Activated CD8-positive, alpha-beta T cell treated with anti-CD3 and anti-CD28 coated beads, Interleukin-2, amount 10 ng/mL, durations not matched to agents 7 days and 5 days (primary cell): ENCODE data around the gene SMARCC1. TPM values are rescaled to one million over a fixed set of nuclear protein-coding genes. Genes with fewer than 3 reads are reported as not detected.
"Not testable (repeated sequence)": the region's sequence is repeated elsewhere in the genome, so short reads cannot be mapped to it uniquely, and the experiment has no call there.

Experiments used
- ATAC-seq: fragments of 150-1000 bp; cut with Tn5 transposase; one replicate; pipeline ENCODE4 v1.10.0; 2021; ENCODE audit warnings: moderate library complexity
- CTCF ChIA-PET: fragments of 350-600 bp; sonication (Branson Sonifier 250); formaldehyde crosslinking; loops from one replicate; lab custom pipeline; 2021; ENCODE audit warnings: antibody characterized with exemption; lab: Charles Lee
- POLR2A ChIA-PET: fragments of 350-600 bp; sonication (Branson Sonifier 250); formaldehyde crosslinking; loops from one replicate; lab custom pipeline; 2021; ENCODE audit warnings: antibody characterized with exemption; lab: Charles Lee
- DNase-seq: peaks from one replicate; pipeline ENCODE4 v3.0.0-alpha.2; 2020
- H3K27ac Mint-ChIP-seq: one replicate; pipeline ENCODE4 v1.8.0; 2021; ENCODE audit warnings: mild to moderate bottlenecking, mixed read lengths
- H3K27me3 Mint-ChIP-seq: one replicate; pipeline ENCODE4 v1.8.0; 2021; ENCODE audit warnings: low read depth, mixed read lengths
- H3K36me3 Mint-ChIP-seq: one replicate; pipeline ENCODE4 v1.8.0; 2021; ENCODE audit warnings: low read depth, mixed read lengths
- H3K4me1 Mint-ChIP-seq: one replicate; pipeline ENCODE4 v1.8.0; 2021; ENCODE audit warnings: low read depth, mixed read lengths
- H3K4me3 Mint-ChIP-seq: one replicate; pipeline ENCODE4 v1.8.0; 2021; ENCODE audit warnings: mild to moderate bottlenecking, mixed read lengths
- H3K9me3 Mint-ChIP-seq: one replicate; pipeline ENCODE4 v1.8.0; 2022; ENCODE audit warnings: mixed read lengths; ENCODE audit not compliant: insufficient read depth
- total RNA-seq, 2 experiments: library from RNA; stranded (reverse); gene quantifications; one replicate each; pipeline ENCODE4 v1.2.3, GENCODE V29; 2021

The SMARCC1 gene
- total RNA-seq, result 10 to 100 TPM; 76.4 to 98.1 TPM

DNA sequence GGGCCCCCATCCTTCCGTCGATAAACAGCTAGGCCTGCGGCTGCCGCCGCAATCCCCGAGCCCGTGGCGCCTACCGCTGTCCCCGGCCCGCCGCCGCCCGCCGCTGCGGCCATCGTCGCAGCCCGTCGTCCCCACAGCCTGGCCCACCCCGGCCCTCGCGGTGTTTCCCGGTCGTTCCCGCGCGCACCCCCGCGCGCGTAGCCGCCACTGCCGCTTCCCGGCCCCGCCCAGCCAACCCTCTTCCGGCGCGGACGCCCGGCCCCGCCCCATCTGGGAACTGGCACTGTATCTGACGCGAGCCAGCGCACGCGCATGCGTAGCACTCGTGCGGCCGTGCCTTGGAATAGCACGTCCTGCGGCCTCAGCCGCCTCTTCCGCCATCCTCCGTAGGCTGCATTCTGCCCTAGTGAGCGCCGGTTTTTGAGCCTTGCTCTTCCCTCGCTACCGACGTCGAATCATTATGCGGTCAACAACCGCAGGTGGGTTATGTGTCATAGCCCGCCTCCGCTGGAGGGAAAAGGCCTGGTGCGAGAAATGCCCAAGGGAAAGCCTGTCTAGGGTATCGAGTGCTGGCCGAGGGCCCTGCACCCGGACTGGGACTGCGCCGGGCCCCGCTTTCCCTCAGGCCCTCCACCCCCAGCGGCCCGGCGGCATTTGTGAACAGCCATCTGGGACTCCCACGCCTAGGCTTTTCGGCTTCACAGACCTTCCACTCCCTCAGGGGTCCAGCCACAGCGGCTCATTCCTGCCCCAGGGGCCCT, at the start of gene SMARCC1:
Gene SMARCC1 (minus strand): TSS at position 209 of the 761 bp plus-strand sequence. CDS start 96 bp downstream, at position 113.
- CTCF ChIA-PET, result interaction anchor here (1.3 to 1.8 kb wide), 2 partner anchors 260 to 361 kb away, joined by 3 to 4 read pairs; no protein-coding TSS in a partner anchor
- H3K27ac Mint-ChIP-seq, result peak within 1 kb of the TSS; percentile 99
- DNase-seq, result peak; percentile 99
- no peaks in the 10 kb centered on the region for H3K9me3 Mint-ChIP-seq
- H3K27me3 Mint-ChIP-seq, result no peaks in the 10 kb centered on the region
- ATAC-seq, result peak; percentile 94
- POLR2A ChIA-PET, result interaction anchor here (0.6 to 1.5 kb wide), 4 partner anchors 21 to 401 kb away, joined by 3 to 5 read pairs (median 4); partner anchors contain the start of genes DHX30, PTPN23 and SCAP
- H3K4me3 Mint-ChIP-seq, result peak within 1 kb of the TSS; percentile 94
- peaks cover 5% of the 10 kb centered on the region for H3K36me3 Mint-ChIP-seq
- peaks cover 21% of the 10 kb centered on the region for H3K4me1 Mint-ChIP-seq

DNA sequence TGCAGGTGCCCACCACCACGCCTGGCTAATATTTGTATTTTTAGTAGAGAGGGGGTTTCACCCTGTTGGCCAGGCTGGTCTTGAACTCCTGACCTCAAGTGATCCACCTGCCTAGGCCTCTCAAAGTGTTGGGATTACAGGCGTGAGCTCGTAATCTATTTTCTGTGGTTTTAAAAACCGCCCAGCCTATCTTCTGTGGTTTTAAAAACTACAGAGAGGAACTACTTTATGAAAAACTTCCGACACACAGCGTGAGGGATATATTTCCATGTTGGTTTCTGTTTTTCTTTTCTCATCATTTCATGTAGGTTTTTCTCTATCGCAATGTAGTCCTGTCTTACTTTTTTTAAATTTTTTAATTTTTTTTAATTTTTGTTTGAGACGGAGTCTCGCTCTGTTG, 47.8 kb upstream of the SMARCC1 start:
- Mint-ChIP-seq H3K36me3 (peaks cover 53% of the 10 kb centered on the region), H3K4me1 (peaks cover 30% of the 10 kb centered on the region), H3K27ac (peak overlapping the region; percentile 34)
- H3K27me3 Mint-ChIP-seq, ATAC-seq, H3K9me3 Mint-ChIP-seq, DNase-seq, POLR2A ChIA-PET, H3K4me3 Mint-ChIP-seq: not testable (repeated sequence)
- CTCF ChIA-PET, result interaction anchor here (1.0 kb wide), 1 partner anchor 8 kb away, joined by 3 read pairs; no protein-coding TSS in a partner anchor

DNA sequence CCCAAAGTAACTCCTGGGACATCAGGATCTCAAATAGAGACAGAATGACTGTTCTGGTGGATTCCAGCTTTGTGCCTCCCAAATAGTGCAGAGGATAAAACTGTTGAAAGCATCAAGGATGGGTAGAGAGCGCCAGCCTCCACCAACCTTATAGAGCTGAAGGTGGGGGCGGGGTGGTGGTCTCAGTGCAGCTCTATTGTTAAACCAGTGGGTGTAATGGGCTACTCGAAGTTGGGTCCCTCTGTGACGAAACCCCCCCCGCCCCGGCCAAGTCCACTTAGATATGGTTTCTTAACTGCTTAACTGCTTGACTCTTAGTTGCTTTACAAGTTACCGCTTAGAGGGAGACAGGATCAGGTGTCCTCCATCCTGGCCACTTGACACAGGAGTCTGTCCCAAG, 43.9 kb upstream of the SMARCC1 start:
- DNase-seq (no peak), ATAC-seq (no peak)
- POLR2A ChIA-PET, result interaction anchor here (0.6 to 2.0 kb wide), 6 partner anchors 11 to 362 kb away, joined by 3 to 5 read pairs (median 4); partner anchors contain the start of genes CDC25A and DHX30
- H3K27me3 Mint-ChIP-seq, result no peaks in the 10 kb centered on the region
- H3K36me3 Mint-ChIP-seq, result peaks cover 40% of the 10 kb centered on the region
- CTCF ChIA-PET, result interaction anchor here (0.7 to 5.1 kb wide), 33 partner anchors 9 to 404 kb away, joined by 3 to 45 read pairs (median 5); partner anchors contain the start of gene DHX30
- peak overlapping the region; percentile 89 for H3K4me3 Mint-ChIP-seq
- peaks cover 34% of the 10 kb centered on the region for H3K4me1 Mint-ChIP-seq
- H3K9me3 Mint-ChIP-seq, result no peaks in the 10 kb centered on the region
- peak overlapping the region; percentile 81 for H3K27ac Mint-ChIP-seq

DNA sequence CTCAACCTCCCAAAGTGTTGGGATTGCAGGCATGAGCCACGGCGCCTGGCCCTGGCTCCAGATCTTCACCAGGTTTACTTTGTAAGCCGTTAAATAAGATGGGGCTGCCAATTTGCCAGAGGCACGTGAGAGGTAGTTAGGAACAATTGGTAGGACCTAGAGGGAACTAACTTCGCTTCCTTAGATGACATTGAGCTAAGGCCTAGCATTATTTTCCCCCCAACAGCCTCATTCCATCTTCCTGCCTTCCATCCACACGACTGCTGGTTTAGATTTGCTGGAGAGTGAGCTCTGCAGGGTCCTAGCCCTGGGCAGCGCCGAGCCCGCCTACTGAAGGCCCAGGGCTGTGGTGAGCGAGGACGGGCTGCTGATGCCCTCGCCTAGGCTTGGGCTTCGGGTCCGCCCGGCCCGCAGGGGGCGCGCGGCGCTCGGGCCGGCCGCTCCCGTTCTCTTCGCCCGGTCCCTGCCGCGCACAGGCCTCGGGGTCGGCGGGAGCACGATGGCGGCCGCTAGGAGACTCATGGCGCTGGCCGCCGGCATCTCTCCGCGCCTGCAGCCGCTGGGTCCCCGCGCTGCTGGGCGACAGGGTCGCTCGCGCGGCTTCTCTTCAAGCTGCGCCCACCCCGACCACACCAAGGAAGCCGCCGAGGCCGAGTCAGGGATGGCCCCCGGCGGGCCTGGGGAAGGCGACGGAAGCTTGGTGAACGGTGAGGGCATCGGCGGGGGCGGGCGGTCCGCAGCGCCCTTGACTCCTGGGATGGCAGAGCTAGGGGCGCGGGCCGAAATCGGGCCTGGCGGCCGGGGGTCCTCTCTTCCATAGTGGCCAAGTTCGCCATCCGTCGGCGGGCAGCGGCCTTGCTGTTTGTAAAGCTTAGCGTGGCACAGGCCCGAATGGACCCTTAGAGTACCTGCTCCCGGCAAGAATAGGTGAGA, 43.1 kb upstream of the SMARCC1 start:
- H3K36me3 Mint-ChIP-seq, result peaks cover 39% of the 10 kb centered on the region
- H3K27me3 Mint-ChIP-seq, result no peaks in the 10 kb centered on the region
- peaks cover 34% of the 10 kb centered on the region for H3K4me1 Mint-ChIP-seq
- peak; percentile 100 for ATAC-seq
- DNase-seq, result peak; percentile 80
- peak overlapping the region; percentile 81 for H3K27ac Mint-ChIP-seq
- CTCF ChIA-PET, result interaction anchor here (0.7 to 5.1 kb wide), 41 partner anchors 9 to 1106 kb away, joined by 3 to 45 read pairs (median 4); partner anchors contain the start of gene DHX30
- no peaks in the 10 kb centered on the region for H3K9me3 Mint-ChIP-seq
- POLR2A ChIA-PET, result interaction anchor here (0.6 to 2.0 kb wide), 7 partner anchors 12 to 363 kb away, joined by 3 to 5 read pairs (median 3); partner anchors contain the start of genes CDC25A and DHX30
- peak overlapping the region; percentile 89 for H3K4me3 Mint-ChIP-seq

DNA sequence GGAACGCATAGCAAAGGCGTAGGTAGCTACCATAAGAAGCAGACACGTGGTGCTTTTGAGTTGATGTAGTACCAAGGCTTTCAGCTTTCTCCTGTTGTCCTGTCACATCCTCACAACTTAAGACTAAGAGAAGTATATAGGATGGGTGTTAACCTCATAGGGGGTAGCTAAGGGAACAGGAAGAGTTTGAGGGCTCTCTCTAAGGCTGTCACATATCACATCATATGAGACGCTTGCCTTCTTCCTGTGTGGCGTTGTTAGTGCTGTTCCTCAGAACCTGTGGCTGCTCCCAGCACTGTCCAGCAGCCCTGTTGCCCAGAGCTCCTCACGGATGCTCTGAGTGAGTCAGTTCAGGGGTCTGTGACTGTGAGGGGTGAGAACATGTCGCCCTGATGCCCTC, 35.9 kb upstream of the SMARCC1 start:
- H3K27ac Mint-ChIP-seq, result peak overlapping the region; percentile 43
- no peaks in the 10 kb centered on the region for H3K9me3 Mint-ChIP-seq
- ChIA-PET POLR2A (interaction anchor here (1.6 kb wide), 1 partner anchor 13 kb away, joined by 4 read pairs; no protein-coding TSS in a partner anchor), CTCF (interaction anchor here (1.1 kb wide), 1 partner anchor 20 kb away, joined by 3 read pairs; no protein-coding TSS in a partner anchor)
- DNase-seq (no peak), ATAC-seq (no peak)
- peaks cover 21% of the 10 kb centered on the region for H3K36me3 Mint-ChIP-seq
- H3K4me3 Mint-ChIP-seq, result no peak overlapping the region
- H3K27me3 Mint-ChIP-seq, result no peaks in the 10 kb centered on the region
- no peaks in the 10 kb centered on the region for H3K4me1 Mint-ChIP-seq

DNA sequence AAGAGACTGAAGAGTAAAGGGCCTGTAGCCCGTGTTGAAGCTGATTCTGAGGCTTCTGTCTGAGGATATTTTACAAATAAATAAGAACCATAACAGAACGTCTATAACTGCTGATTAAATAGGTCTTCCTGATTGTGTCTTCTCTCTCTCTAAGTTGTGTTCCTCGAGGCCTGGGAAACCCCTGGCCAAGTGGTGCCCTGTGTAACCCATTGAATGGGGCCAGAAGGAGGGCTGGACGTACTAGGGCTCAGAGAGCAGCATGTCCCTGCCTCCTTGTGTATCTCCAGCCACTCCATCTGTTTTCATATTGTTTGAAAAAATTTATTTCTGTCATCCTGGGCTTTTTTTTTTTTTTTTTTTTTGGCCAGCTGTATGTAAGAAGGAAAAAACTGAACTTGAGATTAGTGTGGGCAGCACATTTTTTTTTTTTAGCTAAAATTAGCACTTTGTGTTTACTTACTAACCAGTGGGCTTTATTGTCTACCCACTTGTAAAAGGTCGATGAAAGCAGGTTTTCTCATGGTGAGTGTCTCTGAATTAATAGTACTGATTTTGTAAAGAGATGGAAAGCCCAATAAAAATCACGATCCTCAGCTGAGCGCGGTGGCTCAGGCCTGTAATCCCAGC, 32.0 kb upstream of the SMARCC1 start:
- ChIA-PET POLR2A (no interaction called here), CTCF (interaction anchor here (1.3 to 3.7 kb wide), 2 partner anchors 11 to 24 kb away, joined by 4 to 45 read pairs; no protein-coding TSS in a partner anchor)
- ATAC-seq, result no peak
- no peaks in the 10 kb centered on the region for H3K27me3 Mint-ChIP-seq
- H3K4me1 Mint-ChIP-seq, result no peaks in the 10 kb centered on the region
- H3K27ac Mint-ChIP-seq, result no peak overlapping the region
- H3K9me3 Mint-ChIP-seq, result no peaks in the 10 kb centered on the region
- H3K4me3 Mint-ChIP-seq, result no peak overlapping the region
- peaks cover 25% of the 10 kb centered on the region for H3K36me3 Mint-ChIP-seq
- no peak for DNase-seq

DNA sequence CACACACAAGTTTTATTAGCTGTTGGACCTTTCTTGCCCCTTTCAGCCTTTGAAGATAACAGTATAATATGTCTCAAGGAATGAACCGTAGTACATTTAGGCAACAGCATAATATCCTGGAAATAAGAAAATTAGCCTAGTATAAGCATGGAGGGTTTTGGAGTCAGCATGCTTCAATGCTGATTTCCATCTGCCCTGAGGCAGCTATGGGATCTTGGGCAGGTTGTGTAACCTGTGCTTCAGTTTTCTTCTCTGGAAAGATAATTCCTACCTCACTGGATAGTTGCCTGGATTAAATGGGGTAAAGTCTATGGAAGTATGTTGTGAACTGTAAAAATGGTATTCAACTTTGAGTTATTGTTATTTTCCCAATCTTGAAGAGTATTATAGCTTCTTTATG, 22.9 kb upstream of the SMARCC1 start:
- ATAC-seq (no peak), DNase-seq (no peak)
- ChIA-PET CTCF (interaction anchor here (0.7 to 3.0 kb wide), 5 partner anchors 11 to 347 kb away, joined by 3 to 22 read pairs (median 4); no protein-coding TSS in a partner anchor), POLR2A (interaction anchor here (1.0 kb wide), 1 partner anchor 12 kb away, joined by 4 read pairs; no protein-coding TSS in a partner anchor)
- H3K4me3 Mint-ChIP-seq, result peak overlapping the region; percentile 94
- H3K36me3 Mint-ChIP-seq, result peaks cover 8% of the 10 kb centered on the region
- H3K27ac Mint-ChIP-seq, result no peak overlapping the region
- no peaks in the 10 kb centered on the region for H3K27me3 Mint-ChIP-seq
- peaks cover 24% of the 10 kb centered on the region for H3K4me1 Mint-ChIP-seq
- H3K9me3 Mint-ChIP-seq, result no peaks in the 10 kb centered on the region

DNA sequence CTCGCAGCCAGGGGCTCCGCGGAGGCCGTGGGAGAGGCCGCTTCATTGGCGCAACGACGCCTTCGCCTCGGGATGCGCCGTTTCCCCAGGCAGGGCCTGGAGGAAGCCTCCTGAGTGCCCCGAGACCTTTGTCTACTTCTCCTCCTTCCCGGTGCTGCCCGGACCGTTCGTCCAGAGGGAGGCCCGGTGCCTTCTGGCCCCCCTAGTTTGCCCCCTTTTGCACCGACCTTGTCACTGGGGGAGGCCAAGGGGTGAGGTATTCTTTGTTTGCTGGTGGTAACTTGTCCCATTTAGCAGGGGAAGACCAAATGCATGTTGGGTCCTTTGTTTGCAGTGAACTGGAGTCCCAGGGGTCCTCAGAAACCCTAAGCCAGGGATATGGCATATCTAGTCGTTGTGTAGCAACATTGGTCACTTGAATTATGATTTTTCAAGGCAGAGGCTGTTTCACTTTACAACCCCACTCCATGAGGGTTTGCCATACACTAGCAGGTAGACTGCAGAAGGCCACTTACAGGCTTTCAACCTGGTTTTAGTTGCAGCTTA, 21.9 kb upstream of the SMARCC1 start:
- H3K9me3 Mint-ChIP-seq, result no peaks in the 10 kb centered on the region
- H3K27ac Mint-ChIP-seq, result peak overlapping the region; percentile 91
- no peaks in the 10 kb centered on the region for H3K27me3 Mint-ChIP-seq
- H3K36me3 Mint-ChIP-seq, result peaks cover 8% of the 10 kb centered on the region
- ATAC-seq, result no peak
- peaks cover 24% of the 10 kb centered on the region for H3K4me1 Mint-ChIP-seq
- DNase-seq, result peak; percentile 42
- POLR2A ChIA-PET, result no interaction called here
- H3K4me3 Mint-ChIP-seq, result peak overlapping the region; percentile 94
- CTCF ChIA-PET, result interaction anchor here (1.3 to 3.0 kb wide), 3 partner anchors 12 to 281 kb away, joined by 4 to 22 read pairs (median 8); no protein-coding TSS in a partner anchor

DNA sequence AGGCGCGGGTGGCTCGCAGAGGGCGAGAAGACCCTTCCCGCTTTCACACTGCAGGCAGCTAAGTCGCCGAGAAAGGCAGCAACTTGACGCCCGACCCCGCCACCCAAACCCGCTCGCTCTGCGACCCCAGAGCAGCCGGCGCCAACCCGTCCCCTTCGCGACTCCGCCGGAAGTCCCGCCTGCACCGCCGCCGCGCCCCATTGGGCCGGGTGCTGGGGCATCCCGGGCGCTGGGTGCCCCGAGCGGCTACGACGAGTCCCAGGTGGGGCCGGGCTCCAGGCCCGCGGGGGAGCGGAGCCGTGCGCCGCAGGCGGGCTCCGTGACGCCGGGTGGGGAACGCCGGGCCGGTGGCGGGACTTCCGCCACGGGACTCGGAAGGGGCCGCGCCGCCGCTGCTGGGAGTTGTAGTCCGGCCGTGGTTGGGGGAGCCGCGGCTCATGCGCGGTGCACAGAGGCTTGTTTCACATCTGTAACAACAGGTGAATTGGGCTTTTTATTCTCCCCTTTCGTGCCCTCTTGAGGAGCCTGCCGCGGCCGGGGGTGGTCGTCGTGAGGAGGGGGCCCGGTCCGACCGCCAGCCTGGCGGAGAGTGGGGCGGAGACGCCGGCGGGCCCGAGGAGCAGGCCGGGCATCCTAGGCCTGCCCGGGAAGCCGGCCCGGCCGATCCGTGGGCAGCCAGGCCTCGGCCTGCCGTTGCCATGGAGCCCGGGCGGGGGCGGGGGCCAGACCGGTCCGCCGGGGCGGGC, 21.2 kb upstream of the SMARCC1 start, which contains the start of gene DHX30:
Gene DHX30 (plus strand): TSS at position 405 of the 746 bp plus-strand sequence. CDS start 7,546 bp downstream, outside the sequence.
- Mint-ChIP-seq H3K4me1 (peaks cover 24% of the 10 kb centered on the region), H3K4me3 (peak within 1 kb of the TSS; percentile 94), H3K9me3 (no peaks in the 10 kb centered on the region), H3K27ac (peak within 1 kb of the TSS; percentile 93), H3K27me3 (no peaks in the 10 kb centered on the region), H3K36me3 (peaks cover 8% of the 10 kb centered on the region)
- peak; percentile 94 for ATAC-seq
- peak; percentile 87 for DNase-seq
- ChIA-PET CTCF (interaction anchor here (1.4 to 2.8 kb wide), 4 partner anchors 13 to 290 kb away, joined by 3 to 11 read pairs (median 8); no protein-coding TSS in a partner anchor), POLR2A (interaction anchor here (0.6 to 1.0 kb wide), 2 partner anchors 21 to 22 kb away, joined by 3 to 4 read pairs; partner anchors contain the start of gene SMARCC1)
